ENCODE measurements around the gene TFAP2A.

GRCh38 chr6:10409731-10410206 is 5.1 kb downstream of the TFAP2A start:
- no peak for TF ChIP-seq CTCF (IDR thresholded peaks at IDR 0.05)
- TF ChIP-seq ELF4 (CRISPR knock-in tag; IDR thresholded peaks at IDR 0.05; ENCODE audit: low read depth) = no peak
- TF ChIP-seq ATF1 (CRISPR knock-in tag; IDR thresholded peaks at IDR 0.05) = no peak
- TF ChIP-seq E2F1 (CRISPR knock-in tag; IDR thresholded peaks at IDR 0.05) = no peak
- no peak for TF ChIP-seq ETV6 (CRISPR knock-in tag; IDR thresholded peaks at IDR 0.05)

Measured in WTC11 (cell line).